ENCODE data around the gene EIF1AD. TPM values are rescaled to one million over a fixed set of nuclear protein-coding genes. Genes with fewer than 3 reads are reported as not detected.
"Not testable (repeated sequence)": the region's sequence is repeated elsewhere in the genome, so short reads cannot be mapped to it uniquely, and the experiment has no call there.

Gene EIF1AD
- total RNA-seq, 1 donor from 2014 or later: 22.0 TPM

GRCh38 chr11:65975771-65976170 lies 26.2 kb downstream of the EIF1AD start:
- DNase-seq (ENCODE audit: low spot score in 2 of 2) (no peak), FAIRE-seq (no peak)

GRCh38 chr11:65973439-65974110 lies 28.4 kb downstream of the EIF1AD start:
- DNase-seq (ENCODE audit: low spot score in 2 of 2) (no peak), FAIRE-seq (no peak)

- FAIRE-seq: no peak
- DNase-seq (ENCODE audit: low spot score in 2 of 2): no peak
Observed at GRCh38 chr11:65972116-65972515, 29.8 kb downstream of the EIF1AD start.

GRCh38 chr11:65968600-65969482 lies 33.1 kb downstream of the EIF1AD start:
- no peak for FAIRE-seq
- DNase-seq (ENCODE audit: low spot score in 2 of 2): no peak

GRCh38 chr11:65967329-65967934 lies 34.5 kb downstream of the EIF1AD start:
- no peak for FAIRE-seq
- DNase-seq (ENCODE audit: low spot score in 2 of 2): no peak

- no peak for FAIRE-seq
- no peak for DNase-seq (ENCODE audit: low spot score in 2 of 2)
Observed at GRCh38 chr11:65965986-65966762, 35.8 kb downstream of the EIF1AD start.

GRCh38 chr11:65964906-65965305 lies 37.1 kb downstream of the EIF1AD start:
- FAIRE-seq (no peak), DNase-seq (ENCODE audit: low spot score in 2 of 2) (no peak)

- FAIRE-seq: no peak
- DNase-seq (ENCODE audit: low spot score in 2 of 2): no peak
Observed at GRCh38 chr11:65962141-65962564, 39.8 kb downstream of the EIF1AD start.

- DNase-seq (ENCODE audit: low spot score in 2 of 2) (peak; percentile 99), FAIRE-seq (no peak)
Observed at GRCh38 chr11:65961267-65962140, 40.5 kb downstream of the EIF1AD start, which contains the start of gene SART1. TSS of gene SART1 (plus strand) at chr11:65961734. CDS start at chr11:65961781, 47 bp downstream.

GRCh38 chr11:65960824-65961266 lies 41.1 kb downstream of the EIF1AD start:
- DNase-seq (ENCODE audit: low spot score in 2 of 2) (no peak), FAIRE-seq (no peak)

- DNase-seq (ENCODE audit: low spot score in 2 of 2) (no peak), FAIRE-seq (no peak)
Observed at GRCh38 chr11:65958774-65959420, 43.1 kb downstream of the EIF1AD start.

- FAIRE-seq: no peak
- DNase-seq (ENCODE audit: low spot score in 2 of 2): no peak
Observed at GRCh38 chr11:65958291-65958690, 43.7 kb downstream of the EIF1AD start.

GRCh38 chr11:65954771-65955170 lies 47.2 kb downstream of the EIF1AD start:
- FAIRE-seq (no peak), DNase-seq (ENCODE audit: low spot score in 2 of 2) (no peak)

GRCh38 chr11:65953471-65953870 lies 48.5 kb downstream of the EIF1AD start:
- no peak for FAIRE-seq

GRCh38 chr11:65952052-65952521 lies 49.9 kb downstream of the EIF1AD start:
- FAIRE-seq (no peak), DNase-seq (ENCODE audit: low spot score in 2 of 2) (no peak)

More at GRCh38 chr11:65953471-65953870, 48.5 kb downstream of the EIF1AD start:
- no peak for DNase-seq (ENCODE audit: low spot score in 2 of 2)

GRCh38 chr11:65951641-65952040 lies 50.3 kb downstream of the EIF1AD start:
- not testable (repeated sequence) for FAIRE-seq; DNase-seq (ENCODE audit: low spot score in 2 of 2)

GRCh38 chr11:65950711-65951110 lies 51.2 kb downstream of the EIF1AD start:
- FAIRE-seq; DNase-seq (ENCODE audit: low spot score in 2 of 2): not testable (repeated sequence)

GRCh38 chr11:65947603-65948125 lies 54.3 kb downstream of the EIF1AD start:
- no peak for DNase-seq (ENCODE audit: low spot score in 2 of 2)
- FAIRE-seq: no peak
